Calu3 (cell line): ENCODE measurements around the gene CRACR2B. TPM values are rescaled to one million over a fixed set of nuclear protein-coding genes. Genes with fewer than 3 reads are reported as not detected.

Experiments
- BruUV-seq: library from RNA; stranded (reverse); fragments of 400-500 nt; replicated peaks from 2 replicates; lab custom pipeline; 2021; lab: Mats Ljungman, UMichigan
- CTCF ChIA-PET: fragments of 300-600 bp; sonication (Branson Sonifier 250); formaldehyde crosslinking; loops from one replicate; lab custom pipeline; 2022; ENCODE audit warnings: antibody characterized with exemption; lab: Charles Lee
- DNase-seq: peaks from one replicate; pipeline ENCODE4 v3.0.0; 2022
- H3K27ac Mint-ChIP-seq: one replicate; pipeline ENCODE4 v1.8.0; 2022; ENCODE audit warnings: mixed read lengths; ENCODE audit not compliant: unreplicated experiment
- H3K27me3 Mint-ChIP-seq: one replicate; pipeline ENCODE4 v1.8.0; 2022; ENCODE audit warnings: mixed read lengths; ENCODE audit not compliant: unreplicated experiment
- H3K36me3 Mint-ChIP-seq: one replicate; pipeline ENCODE4 v1.8.0; 2022; ENCODE audit warnings: mild to moderate bottlenecking, moderate library complexity, mixed read lengths; ENCODE audit not compliant: insufficient read depth, unreplicated experiment
- H3K4me1 Mint-ChIP-seq: one replicate; pipeline ENCODE4 v1.8.0; 2022; ENCODE audit warnings: mild to moderate bottlenecking, low read depth, mixed read lengths; ENCODE audit not compliant: unreplicated experiment
- H3K4me3 Mint-ChIP-seq: one replicate; pipeline ENCODE4 v1.8.0; 2022; ENCODE audit warnings: mild to moderate bottlenecking, low read depth, moderate library complexity, mixed read lengths; ENCODE audit not compliant: unreplicated experiment
- H3K9me3 Mint-ChIP-seq: one replicate; pipeline ENCODE4 v1.8.0; 2022; ENCODE audit warnings: low read depth, mixed read lengths; ENCODE audit not compliant: unreplicated experiment
- CTCF ChIP-seq: fragments of 200-600 bp; IDR thresholded peaks from one replicate; pipeline ENCODE4 v1.8.0; 2022; ENCODE audit warnings: antibody characterized with exemption; ENCODE audit not compliant: unreplicated experiment
- intact Hi-C: fragments of 100-400 bp; cut with micrococcal nuclease; formaldehyde crosslinking; loops from one replicate; pipeline ENCODE4 v1.10.0; 2022; ENCODE audit not compliant: unreplicated experiment
- total RNA-seq: library from RNA; stranded (reverse); gene quantifications from 2 replicates; pipeline ENCODE4 v1.2.3, GENCODE V29; 2022

Gene CRACR2B
- total RNA-seq, 1 experiment from 2014 or later = 33.4 TPM

- DNase-seq = no peak
- Mint-ChIP-seq H3K9me3 (no peaks in the 10 kb centered on the region), H3K4me3 (no peak overlapping the region), H3K36me3 (peaks cover 34% of the 10 kb centered on the region), H3K27me3 (no peaks in the 10 kb centered on the region), H3K4me1 (peaks cover 9% of the 10 kb centered on the region), H3K27ac (no peak overlapping the region)
- CTCF ChIA-PET = no interaction called here
- BruUV-seq = no TSS peak
- TF ChIP-seq CTCF = no peak
- intact Hi-C loops = loop anchor here (10.0 kb wide), 1 partner anchor 199 kb away; no protein-coding TSS in a partner anchor
Measured at GRCh38 chr11:855330-855674, 27.6 kb downstream of the CRACR2B start.

- Mint-ChIP-seq H3K27ac (no peak overlapping the region), H3K36me3 (peaks cover 34% of the 10 kb centered on the region), H3K4me1 (peaks cover 9% of the 10 kb centered on the region), H3K9me3 (no peaks in the 10 kb centered on the region), H3K4me3 (no peak overlapping the region), H3K27me3 (no peaks in the 10 kb centered on the region)
- no peak for DNase-seq
- TF ChIP-seq CTCF = no peak
- CTCF ChIA-PET = no interaction called here
- no TSS peak for BruUV-seq
- intact Hi-C loops = loop anchor here (10.0 kb wide), 1 partner anchor 199 kb away; no protein-coding TSS in a partner anchor
Measured at GRCh38 chr11:855796-856195, 28.1 kb downstream of the CRACR2B start.

- no peak for TF ChIP-seq CTCF
- Mint-ChIP-seq H3K36me3 (peaks cover 38% of the 10 kb centered on the region), H3K27me3 (peaks cover 6% of the 10 kb centered on the region), H3K4me1 (peaks cover 9% of the 10 kb centered on the region), H3K27ac (no peak overlapping the region), H3K4me3 (no peak overlapping the region), H3K9me3 (no peaks in the 10 kb centered on the region)
- no peak for DNase-seq
- CTCF ChIA-PET = interaction anchor here (0.9 kb wide), 1 partner anchor 9 kb away, joined by 4 read pairs; no protein-coding TSS in a partner anchor
- no TSS peak for BruUV-seq
- intact Hi-C loops = loop anchor here (10.0 kb wide), 1 partner anchor 198 kb away; no protein-coding TSS in a partner anchor
Measured at GRCh38 chr11:856397-856796, 28.7 kb downstream of the CRACR2B start.

- CTCF ChIA-PET = no interaction called here
- intact Hi-C loops = loop anchor here (10.0 kb wide), 1 partner anchor 197 kb away; no protein-coding TSS in a partner anchor
- Mint-ChIP-seq H3K4me3 (no peak overlapping the region), H3K4me1 (peaks cover 9% of the 10 kb centered on the region), H3K36me3 (peaks cover 56% of the 10 kb centered on the region), H3K9me3 (no peaks in the 10 kb centered on the region), H3K27ac (no peak overlapping the region), H3K27me3 (peaks cover 15% of the 10 kb centered on the region)
- BruUV-seq = no TSS peak
- TF ChIP-seq CTCF = no peak
- DNase-seq = no peak
Measured at GRCh38 chr11:858053-858761, 30.5 kb downstream of the CRACR2B start.
